AG08396 (cell line): ENCODE data around the gene TCTN1.

Experiments used
- DNase-seq: peaks from one replicate; pipeline ENCODE4 v3.0.0; 2012; ENCODE audit warnings: low spot score, mixed read lengths

The TCTN1 gene

DNA sequence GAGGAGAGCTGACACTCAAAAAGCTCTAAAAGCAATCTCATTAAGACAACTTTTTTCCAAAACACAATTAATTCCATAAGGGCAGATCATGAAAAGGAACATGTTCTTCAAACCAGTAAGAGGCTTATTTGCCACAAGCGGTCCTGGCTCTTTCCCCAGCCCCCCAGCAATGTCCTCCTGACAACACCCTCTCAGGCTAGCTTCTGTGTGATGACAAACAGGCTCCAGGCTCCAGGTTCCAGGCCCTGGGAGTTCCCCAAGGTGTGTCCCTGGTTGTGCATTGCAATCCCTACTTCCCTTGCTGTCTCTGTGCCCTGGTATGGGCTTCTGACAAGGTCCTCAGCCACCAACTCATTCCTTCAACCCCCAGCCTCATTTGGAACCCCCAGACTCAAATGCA lies 66.1 kb downstream of the TCTN1 start:
- DNase-seq, result no peak

DNA sequence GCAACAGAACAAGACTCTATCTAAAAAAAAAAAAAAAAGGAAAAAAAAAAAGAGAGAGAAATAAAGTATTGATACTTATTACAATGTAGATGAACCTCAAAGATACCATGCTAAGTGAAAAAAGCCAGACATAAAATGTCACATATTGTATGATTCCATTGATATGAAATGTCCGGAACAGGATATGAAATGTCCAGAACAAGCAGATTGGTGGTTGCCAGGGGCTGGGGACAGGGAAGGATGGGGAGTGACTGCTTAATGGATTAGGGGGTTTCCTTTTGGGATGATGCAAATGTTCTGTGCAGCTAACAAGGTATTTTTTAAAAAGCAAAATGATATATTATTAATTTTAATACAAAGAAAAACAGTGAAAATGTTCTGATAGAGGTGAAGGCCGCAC lies 70.0 kb downstream of the TCTN1 start:
- DNase-seq, result no peak

DNA sequence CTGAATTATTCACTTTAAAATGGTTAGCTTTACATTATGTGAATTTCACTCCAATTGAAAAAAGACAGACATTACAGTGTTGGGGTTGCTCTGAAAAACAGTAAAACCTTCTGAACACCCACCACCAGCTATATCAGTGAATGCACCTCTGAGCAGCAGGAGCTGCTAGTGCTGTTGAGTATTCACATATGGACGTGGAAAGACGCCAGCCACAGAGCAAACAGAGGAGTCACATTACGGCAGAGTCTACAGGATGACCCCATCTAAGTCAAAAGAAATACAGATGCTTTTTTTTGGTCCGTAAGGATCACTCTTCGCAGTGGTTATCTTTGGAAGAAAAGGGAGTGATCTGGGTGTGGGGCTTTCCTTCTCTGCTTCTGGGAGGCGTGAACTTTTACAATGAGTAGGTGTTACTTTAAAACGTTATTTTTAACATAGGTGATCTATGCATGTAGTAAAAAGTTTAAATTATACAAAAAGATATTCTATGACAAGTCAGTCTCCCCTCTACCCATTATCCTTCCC lies 70.4 kb downstream of the TCTN1 start:
- no peak for DNase-seq

- DNase-seq, result no peak
Measured at GRCh38 chr12:110686294-110686903, 72.5 kb downstream of the TCTN1 start.

DNA sequence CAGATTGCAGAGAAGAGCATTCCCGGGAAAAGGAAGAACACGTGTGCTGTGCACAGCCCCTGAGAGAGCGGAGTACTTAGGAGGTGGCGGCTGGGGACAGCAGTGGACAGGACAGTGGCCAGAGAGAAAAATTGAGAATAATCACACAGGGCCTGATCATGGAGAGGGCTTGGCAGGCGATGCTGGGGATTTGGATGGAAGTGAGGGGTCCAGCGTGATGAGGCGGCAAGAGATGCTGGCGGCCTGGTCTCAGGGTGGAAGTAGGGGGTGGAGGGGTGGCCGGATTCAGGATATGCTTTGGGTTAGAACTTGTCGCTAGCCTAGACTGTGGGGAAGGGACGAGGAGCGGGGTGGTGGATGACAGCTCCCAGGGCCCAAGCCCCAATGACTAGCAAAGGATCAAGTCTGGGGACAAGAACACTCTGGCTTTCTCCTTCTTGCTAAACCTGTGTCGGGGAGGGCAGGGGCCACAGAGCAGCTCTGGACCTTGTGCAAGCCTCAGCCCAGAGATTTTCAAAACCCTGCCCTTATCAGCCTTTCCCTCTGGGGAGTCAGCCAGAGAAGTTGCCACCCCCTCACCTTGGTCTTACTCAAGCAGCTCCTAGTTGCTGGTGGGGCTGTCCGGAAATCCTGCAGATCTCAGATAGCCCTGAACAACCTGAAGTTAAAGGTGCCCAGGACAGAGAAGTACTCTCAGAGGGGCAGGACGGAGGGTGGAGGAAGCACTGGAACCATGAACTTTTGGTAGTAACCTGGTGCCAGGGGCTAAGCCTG lies 73.7 kb downstream of the TCTN1 start:
- no peak for DNase-seq

DNA sequence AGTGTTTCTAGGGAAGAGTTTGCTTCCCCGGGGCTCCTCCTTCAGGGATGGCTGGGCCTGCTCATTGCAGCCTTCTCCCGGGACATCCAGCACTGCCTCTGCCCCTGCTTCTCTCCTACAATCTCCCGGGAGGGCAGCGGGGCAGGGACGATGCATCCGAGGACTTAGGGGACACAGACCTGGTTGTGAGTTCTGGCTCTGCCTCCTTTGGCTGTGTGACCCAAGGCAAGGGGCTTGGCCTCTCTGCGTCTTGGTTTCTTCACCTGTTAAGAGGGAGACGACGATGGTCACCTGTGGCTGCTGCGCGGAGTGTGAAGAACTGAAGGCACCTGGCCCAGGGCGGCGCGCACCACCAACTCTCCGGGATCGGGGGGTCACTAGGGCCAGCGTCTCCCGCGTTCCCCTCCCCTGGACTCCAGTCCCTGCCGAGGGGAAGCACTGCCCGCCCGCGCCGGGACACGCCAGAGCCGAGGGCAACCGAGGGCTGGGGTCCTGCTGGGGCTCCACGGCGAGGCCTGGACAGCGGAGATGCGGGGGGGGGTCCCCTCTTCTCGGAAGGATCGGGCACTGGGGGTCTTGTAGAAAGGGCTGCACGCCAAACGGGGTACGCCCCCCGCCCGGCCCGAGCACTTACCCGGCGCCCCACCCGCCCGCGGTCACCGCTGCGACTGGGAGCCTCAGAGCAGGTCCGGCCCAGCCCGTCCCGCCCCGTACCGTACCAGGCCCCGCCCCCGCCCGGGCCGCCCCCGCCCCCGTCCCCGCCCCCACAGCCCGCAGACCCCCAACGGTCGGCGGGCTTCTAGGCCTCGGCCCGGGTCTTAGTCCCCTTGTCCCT lies 74.7 kb downstream of the TCTN1 start, which contains the start of gene HVCN1:
TSS of gene HVCN1 (minus strand) at position 670 of the 835 bp plus-strand sequence. CDS start 5,870 bp downstream, outside the sequence.
- DNase-seq, result peak; percentile 84

DNA sequence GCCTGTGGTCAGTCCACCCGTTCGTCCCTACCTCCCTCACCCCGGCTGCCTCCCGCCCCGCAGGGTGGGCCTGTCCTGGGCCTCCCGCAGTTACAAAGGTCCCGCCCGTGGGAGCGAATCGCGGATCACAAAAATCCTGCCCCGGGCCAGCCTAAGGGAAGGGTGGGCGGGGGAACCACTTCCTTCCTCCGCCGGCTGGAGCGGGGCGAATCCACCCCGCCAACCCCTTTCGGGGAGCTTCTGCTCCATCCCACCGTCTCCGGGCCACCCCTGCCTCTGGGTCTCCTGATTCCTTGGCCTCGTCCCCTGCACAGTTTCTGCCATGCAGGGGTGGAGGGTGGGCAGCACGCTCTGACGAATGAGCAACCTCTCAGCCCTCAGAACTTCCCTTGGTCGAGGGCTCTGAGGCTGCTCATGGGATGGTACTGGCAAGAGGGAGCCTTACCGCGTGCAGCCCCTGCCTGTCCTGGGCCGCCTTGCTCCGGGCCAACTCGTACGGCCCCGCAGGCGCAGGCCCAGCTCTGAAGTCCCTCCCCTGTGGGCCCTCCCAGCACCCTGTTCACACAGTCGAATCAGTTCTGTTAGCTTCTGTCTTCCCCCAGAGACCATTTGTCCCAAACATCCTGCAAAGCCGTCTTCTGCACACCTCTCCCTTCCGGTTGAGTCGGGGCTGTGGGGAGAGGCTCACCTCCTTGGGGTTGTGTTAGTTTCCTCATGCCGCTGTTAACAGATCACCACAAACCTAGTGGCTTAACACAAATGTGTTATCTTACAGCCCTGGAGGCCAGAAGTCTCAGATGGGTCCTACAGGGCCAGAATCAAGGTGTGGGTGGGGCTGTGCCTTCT lies 75.6 kb downstream of the TCTN1 start:
- DNase-seq, result peak; percentile 63

DNA sequence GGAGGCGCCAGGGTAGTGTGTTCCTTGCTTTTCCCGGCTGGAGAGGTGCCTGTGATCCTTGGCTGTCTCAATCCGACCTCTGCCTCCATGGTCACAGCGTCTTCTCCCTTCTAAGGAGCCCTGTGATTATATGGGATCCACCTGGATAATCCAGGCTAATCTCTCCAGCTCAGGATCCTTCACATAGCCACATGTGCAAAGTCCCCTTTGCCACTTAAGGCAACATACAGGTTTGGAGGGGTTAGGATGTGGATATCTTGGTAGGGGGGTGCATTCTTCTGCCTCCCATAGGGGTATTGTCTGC lies 76.2 kb downstream of the TCTN1 start:
- DNase-seq, result no peak

DNA sequence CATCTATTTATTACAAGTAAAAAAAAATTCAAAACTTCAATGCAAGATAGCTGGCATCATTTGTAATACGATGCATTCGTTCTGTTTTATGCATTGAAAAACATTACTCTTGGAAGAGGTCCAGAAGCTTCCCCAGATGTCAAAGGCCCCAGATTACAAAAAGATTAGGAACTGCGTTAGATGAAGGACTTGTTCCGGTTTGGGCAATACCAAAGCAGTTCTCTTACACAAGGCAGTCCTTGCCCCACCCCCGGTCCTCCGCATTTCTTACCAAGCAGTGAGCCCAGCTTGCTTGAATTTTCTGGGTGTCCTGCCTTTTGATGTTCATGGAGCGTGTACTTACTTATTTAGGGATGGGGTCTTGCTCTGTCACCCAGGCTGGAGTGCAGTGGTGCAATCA lies 79.8 kb downstream of the TCTN1 start:
- no peak for DNase-seq

DNA sequence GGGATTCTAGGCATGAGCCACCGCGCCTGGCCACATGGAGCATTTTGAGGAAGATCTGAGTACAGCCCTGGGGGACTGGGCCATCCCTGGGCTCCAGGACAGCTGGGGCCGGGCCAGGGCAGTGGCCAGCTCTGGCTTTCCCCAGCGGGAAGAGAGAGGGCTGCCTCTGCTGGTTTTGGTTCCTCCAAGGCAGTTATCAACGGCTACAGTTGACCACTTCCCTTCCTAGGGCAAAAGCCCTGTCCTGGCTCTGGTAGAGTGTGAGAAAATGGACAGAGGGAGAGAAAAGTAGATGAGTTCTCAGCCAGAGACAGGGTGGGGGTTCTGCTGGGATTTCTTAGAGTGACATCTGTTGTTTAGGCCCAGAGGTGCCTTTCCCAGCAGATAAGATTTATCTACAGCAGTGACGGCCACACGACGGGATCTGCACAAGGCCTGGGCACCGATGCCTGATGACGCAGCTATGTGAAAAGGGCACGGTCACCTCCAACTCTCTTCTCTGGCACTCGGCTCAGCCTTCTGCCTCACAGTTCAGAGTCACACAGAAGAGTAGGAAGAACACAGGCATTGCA lies 80.5 kb downstream of the TCTN1 start:
- DNase-seq, result no peak

DNA sequence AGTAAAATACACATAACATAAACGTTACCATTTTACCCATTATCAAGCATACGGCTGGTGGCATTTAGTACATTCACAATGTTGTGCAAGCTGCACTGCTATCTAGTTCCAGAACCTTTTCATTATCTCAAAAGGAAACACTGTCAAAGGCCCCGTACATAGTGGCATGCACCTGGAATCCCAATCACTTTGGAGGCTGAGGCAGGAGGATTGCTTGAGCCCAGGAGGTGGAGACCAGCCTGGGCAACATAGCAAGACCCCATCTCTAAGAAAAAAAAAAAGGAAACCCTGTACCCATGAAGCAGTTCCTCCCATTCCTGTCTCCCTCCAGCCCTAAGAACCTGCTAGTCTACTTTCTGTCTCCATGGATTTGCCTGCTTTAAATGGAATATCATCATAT lies 82.4 kb downstream of the TCTN1 start:
- no peak for DNase-seq

DNA sequence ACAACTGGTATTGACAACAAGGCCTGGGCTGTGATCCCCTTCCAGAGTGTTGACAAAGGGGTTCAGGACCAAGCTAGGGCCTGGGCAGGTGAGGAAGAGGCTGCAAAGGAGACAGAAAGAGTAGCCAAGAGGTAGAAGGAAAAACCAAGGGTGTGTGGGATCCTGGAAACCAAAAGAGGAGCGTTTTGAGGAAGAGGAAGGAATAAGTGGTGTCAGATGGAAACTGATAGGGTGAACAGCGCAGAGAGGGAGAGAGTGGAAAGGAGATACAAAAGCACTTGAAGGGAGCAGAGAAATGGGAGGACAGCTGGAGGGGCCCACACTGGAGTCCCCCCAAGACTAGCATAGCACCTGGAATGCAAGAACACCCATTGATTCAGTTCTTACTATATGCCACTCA lies 83.3 kb downstream of the TCTN1 start:
- DNase-seq, result no peak

GRCh38 chr12:110698171-110698902 lies 84.4 kb downstream of the TCTN1 start:
- peak; percentile 73 for DNase-seq
